ENCODE results near the gene DNAJA2. TPM values are rescaled to one million over a fixed set of nuclear protein-coding genes. Genes with fewer than 3 reads are reported as not detected.

DNAJA2 gene
- total and polyA plus RNA-seq, 2 donors (not counting 3 experiments of a cell fraction or from before 2014, with no cell fraction given): 6.4 to 61.4 TPM

- Histone ChIP-seq H3K4me3 (replicated peaks in 1 of 3; ENCODE audit: insufficient read depth in 1 of 3, low read depth in 1 of 3, low read length in 3 of 3) (peak overlapping the region in 1 of 3 experiments; percentile 89), H3K9ac (replicated peaks; ENCODE audit: extremely low read depth, insufficient read depth, low read length) (no peak overlapping the region), H4K20me1 (replicated peaks; ENCODE audit: control insufficient read depth, extremely low read depth, insufficient read depth, low read length) (peaks cover 5% of the 10 kb centered on the region), H3K9me1 (replicated peaks; ENCODE audit: control insufficient read depth, extremely low read depth, insufficient read depth, low read length) (no peaks in the 10 kb centered on the region), H2AFZ (ENCODE audit: low read depth, low read length) (peak overlapping the region; percentile 9), H3K36me3 (ENCODE audit: control insufficient read depth in 2 of 2, extremely low read depth in 1 of 2, insufficient read depth in 2 of 2, low read length in 2 of 2) (peaks cover 0 to 5% of the 10 kb centered on the region in 2 experiments), H3K27ac (ENCODE audit: insufficient read depth, low read depth, low read length) (no peak overlapping the region), H3K79me2 (ENCODE audit: control insufficient read depth, insufficient read depth, low read length) (peaks cover 37% of the 10 kb centered on the region), H3K9me3 (replicated peaks; ENCODE audit: control insufficient read depth, insufficient read depth, low read length) (no peaks in the 10 kb centered on the region), H3K4me2 (ENCODE audit: insufficient read depth, low read length) (peak overlapping the region; percentile 66), H3K4me1 (ENCODE audit: control insufficient read depth, extremely low read depth, insufficient read depth, low read length) (peaks cover 19% of the 10 kb centered on the region), H3K27me3 (ENCODE audit: control insufficient read depth in 2 of 2, insufficient read depth in 2 of 2, low read length in 2 of 2) (no peaks in the 10 kb centered on the region)
- FAIRE-seq (peak; percentile 12), DNase-seq (ENCODE audit: low read depth, low spot score) (no peak)
- BruUV-seq (replicated peaks): no TSS peak
- ChIA-PET CTCF (interaction anchor here (0.9 to 5.3 kb wide), 7 partner anchors 9 to 1649 kb away, joined by 3 to 31 read pairs (median 6); partner anchors contain the start of gene NETO2), POLR2A (no interaction called here)
- TF ChIP-seq MYC (IDR thresholded peaks at IDR 0.05; ENCODE audit: low read depth, low read length) (no peak), GATA2 (IDR thresholded peaks at IDR 0.05; ENCODE audit: insufficient read depth, insufficient read length, low read depth, low read length) (no peak), FOS (IDR thresholded peaks at IDR 0.05; ENCODE audit: borderline replicate concordance, insufficient read depth, low read length) (no peak), POLR2A (IDR thresholded peaks at IDR 0.05; ENCODE audit: low read depth, low read length) (no peak), POLR2AphosphoS5 (IDR thresholded peaks at IDR 0.05; ENCODE audit: insufficient read depth, low read depth, low read length) (no peak), CTCF (IDR thresholded peaks at IDR 0.05; ENCODE audit: extremely low read depth in 1 of 2, insufficient read depth in 1 of 2, low read depth in 1 of 2, low read length in 2 of 2) (peak in 1 of 2 donors; percentile 4), EZH2 (IDR thresholded peaks at IDR 0.05; ENCODE audit: borderline replicate concordance, low read depth, low read length, severe bottlenecking) (no peak), MAX (IDR thresholded peaks at IDR 0.05; ENCODE audit: insufficient read depth, insufficient read length) (peak; percentile 57), JUN (IDR thresholded peaks at IDR 0.05; ENCODE audit: borderline replicate concordance, insufficient read depth, insufficient read length, low read depth) (no peak)
- intact Hi-C loops (cut with micrococcal nuclease) (loop anchor here (1.0 to 10.0 kb wide), 3 partner anchors 168 to 1390 kb away; no protein-coding TSS in a partner anchor), dilution Hi-C loops (cut with MboI; ENCODE audit: extremely low pct_ligation_motif_present, low sequenced_read_pairs) (no loop called here)
Measured at GRCh38 chr16:46974352-46974751, 878 bp upstream of the DNAJA2 start.
